HCT116 (cell line): Measurements from ENCODE around the gene FAM43B. TPM values are rescaled to one million over a fixed set of nuclear protein-coding genes. Genes with fewer than 3 reads are reported as not detected.

ENCODE experiments used
- ATAC-seq: fragments of 200-7000 bp; cut with Tn5 transposase; 2 replicates; pipeline ENCODE4 v1.9.1; 2020; ENCODE audit warnings: mild to moderate bottlenecking, moderate library complexity
- BruUV-seq: library from RNA; stranded (reverse); fragments of 400-500 nt; replicated peaks from 2 replicates; lab custom pipeline; 2021; lab: Mats Ljungman, UMichigan
- CTCF ChIA-PET: fragments of 300-600 bp; sonication (Branson Sonifier 250); formaldehyde crosslinking; loops from one replicate; lab custom pipeline; 2021; ENCODE audit warnings: antibody characterized with exemption; lab: Charles Lee
- POLR2A ChIA-PET: fragments of 300-600, 350-600 bp; sonication (Branson Sonifier 250); formaldehyde crosslinking; loops from one replicate; lab custom pipeline; 2021; ENCODE audit warnings: antibody characterized with exemption; lab: Charles Lee
- RAD21 ChIA-PET, 2 experiments: fragments of 300-600 bp; sonication (Branson Sonifier 250); formaldehyde crosslinking; loops; one replicate each; lab custom pipeline; 2023; ENCODE audit warnings: low total read pairs in 2 of 2; ENCODE audit not compliant: uncharacterized antibody in 2 of 2, unreplicated experiment in 2 of 2, low non-redundant PET in 1 of 2; lab: Charles Lee
- DNase-seq: peaks from one replicate; pipeline ENCODE4 v3.0.0-alpha.2; 2010; ENCODE audit warnings: low read depth, low spot score
- H2AFZ ChIP-seq: fragments of 200-600 bp; shearing (Covaris generic), sonication (generic); 2 replicates; pipeline ENCODE4 v1.6.1; 2017; ENCODE audit warnings: low read depth, mixed run types, mixed read lengths, antibody characterized with exemption, low read length; ENCODE audit not compliant: poor library complexity, severe bottlenecking
- H3K27ac ChIP-seq: 2 replicates; pipeline ENCODE4 v1.5.1; 2012; ENCODE audit warnings: low read depth, low read length
- H3K27me3 ChIP-seq: fragments of 200-600 bp; sonication (generic); 2 replicates; pipeline ENCODE4 v1.6.1; 2016; ENCODE audit warnings: mixed run types, low read length, mixed read lengths; ENCODE audit not compliant: insufficient read depth
- H3K36me3 ChIP-seq, 2 experiments: fragments of 200-500 bp in 1 of 2; fragments of 200-600 bp in 1 of 2; sonication (Bioruptor generic) in 1 of 2; sonication (generic) in 1 of 2; 2 replicates each; pipeline versions ENCODE4 v1.5.1 to v1.6.1; 2014 to 2016; ENCODE audit warnings: low read length in 2 of 2, inconsistent platforms in 1 of 2, mixed read lengths in 1 of 2, mixed run types in 1 of 2; ENCODE audit not compliant: insufficient read depth in 2 of 2, control insufficient read depth in 1 of 2
- H3K4me1 ChIP-seq, 2 experiments: fragments of 200-600 bp in 1 of 2; sonication (generic) in 1 of 2; 2 replicates each; pipeline versions ENCODE4 v1.5.1 to v1.6.1; 2012 to 2017; ENCODE audit warnings: low read length in 2 of 2, inconsistent platforms in 1 of 2, mild to moderate bottlenecking in 1 of 2, mixed read lengths in 1 of 2, mixed run types in 1 of 2, moderate library complexity in 1 of 2; ENCODE audit not compliant: insufficient read depth in 2 of 2, control insufficient read depth in 1 of 2
- H3K4me2 ChIP-seq: fragments of 200-600 bp; sonication (generic); 2 replicates; pipeline ENCODE4 v1.6.1; 2017; ENCODE audit warnings: mixed run types, low read length, mixed read lengths
- H3K4me3 ChIP-seq, 2 experiments: fragments of 200-600 bp in 1 of 2; sonication (generic) in 1 of 2; replicated peaks in 1 of 2; 2 replicates each; pipeline ENCODE4 v1.5.1; 2011 to 2016; ENCODE audit warnings: low read length in 2 of 2, control low read depth in 1 of 2, low read depth in 1 of 2, mild to moderate bottlenecking in 1 of 2, mixed read lengths in 1 of 2, mixed run types in 1 of 2
- H3K79me2 ChIP-seq: fragments of 200-600 bp; sonication (generic); 2 replicates; pipeline ENCODE4 v1.6.1; 2017; ENCODE audit warnings: mild to moderate bottlenecking, mixed run types, low read length, moderate library complexity, mixed read lengths; ENCODE audit not compliant: insufficient read depth
- H3K9ac ChIP-seq: fragments of 200-600 bp; sonication (generic); 2 replicates; pipeline ENCODE4 v1.6.1; 2016; ENCODE audit warnings: low read length, mixed read lengths
- H3K9me2 ChIP-seq: fragments of 200-600 bp; sonication (generic), shearing (Covaris generic); 2 replicates; pipeline ENCODE4 v1.6.1; 2017; ENCODE audit warnings: mixed run types, mild to moderate bottlenecking, moderate library complexity; ENCODE audit not compliant: insufficient read depth
- H3K9me3 ChIP-seq, 2 experiments: fragments of 200-500 bp in 1 of 2; fragments of 200-600 bp in 1 of 2; sonication (Bioruptor generic) in 1 of 2; sonication (generic) in 1 of 2; 2 replicates each; pipeline ENCODE4 v1.6.1; 2014 to 2017; ENCODE audit warnings: low read length in 2 of 2, mixed read lengths in 2 of 2, inconsistent platforms in 1 of 2, low read depth in 1 of 2, mild to moderate bottlenecking in 1 of 2, mixed run types in 1 of 2, moderate library complexity in 1 of 2; ENCODE audit not compliant: control insufficient read depth in 1 of 2, insufficient read depth in 1 of 2
- H4K20me1 ChIP-seq: fragments of 200-600 bp; sonication (generic), shearing (Covaris generic); 2 replicates; pipeline ENCODE4 v1.6.1; 2017; ENCODE audit warnings: mixed run types, mild to moderate bottlenecking, moderate library complexity; ENCODE audit not compliant: insufficient read depth
- CEBPB ChIP-seq: IDR thresholded peaks from 2 replicates; pipeline ENCODE4 v1.6.1; 2012; ENCODE audit warnings: low read depth
- EZH2 ChIP-seq: fragments of 200-600 bp; sonication (generic); IDR thresholded peaks from 2 replicates; pipeline ENCODE4 v1.6.1; 2017; ENCODE audit warnings: antibody characterized with exemption, mixed run types
- RAD21 ChIP-seq: IDR thresholded peaks from 2 replicates; pipeline ENCODE4 v1.6.1; 2012; ENCODE audit warnings: low read depth, mild to moderate bottlenecking
- intact Hi-C: fragments of 100-400 bp; cut with micrococcal nuclease; formaldehyde crosslinking; loops from 2 replicates; pipeline ENCODE4 v1.10.0; 2022
- total RNA-seq: library from RNA; stranded (reverse); gene quantifications from one replicate; pipeline ENCODE4 v1.2.1, GENCODE V29; 2021; ENCODE audit not compliant: unreplicated experiment
- TF ChIP-seq, protein P1 (sequence below), 3 experiments: fragments of 200-600 bp in 1 of 3; sonication (generic) in 1 of 3; IDR thresholded peaks in 2 of 3; conservative IDR thresholded peaks in 1 of 3; 2 replicates each; pipeline ENCODE4 v1.5.1; 2012 to 2017; ENCODE audit warnings: low read depth in 2 of 3, low read length in 2 of 3, antibody characterized with exemption in 1 of 3, borderline replicate concordance in 1 of 3, control low read depth in 1 of 3, mild to moderate bottlenecking in 1 of 3, mixed read lengths in 1 of 3, mixed run types in 1 of 3, moderate library complexity in 1 of 3; ENCODE audit not compliant: insufficient read depth in 1 of 3
- TF ChIP-seq, protein P2 (sequence below): IDR thresholded peaks from 2 replicates; pipeline ENCODE4 v1.6.1; 2011; ENCODE audit warnings: mild to moderate bottlenecking, low read length, moderate library complexity; ENCODE audit not compliant: insufficient replicate concordance; ENCODE audit errors: extremely low read depth

FAM43B gene
- total RNA-seq, 1 experiment from 2014 or later: not detected

DNA sequence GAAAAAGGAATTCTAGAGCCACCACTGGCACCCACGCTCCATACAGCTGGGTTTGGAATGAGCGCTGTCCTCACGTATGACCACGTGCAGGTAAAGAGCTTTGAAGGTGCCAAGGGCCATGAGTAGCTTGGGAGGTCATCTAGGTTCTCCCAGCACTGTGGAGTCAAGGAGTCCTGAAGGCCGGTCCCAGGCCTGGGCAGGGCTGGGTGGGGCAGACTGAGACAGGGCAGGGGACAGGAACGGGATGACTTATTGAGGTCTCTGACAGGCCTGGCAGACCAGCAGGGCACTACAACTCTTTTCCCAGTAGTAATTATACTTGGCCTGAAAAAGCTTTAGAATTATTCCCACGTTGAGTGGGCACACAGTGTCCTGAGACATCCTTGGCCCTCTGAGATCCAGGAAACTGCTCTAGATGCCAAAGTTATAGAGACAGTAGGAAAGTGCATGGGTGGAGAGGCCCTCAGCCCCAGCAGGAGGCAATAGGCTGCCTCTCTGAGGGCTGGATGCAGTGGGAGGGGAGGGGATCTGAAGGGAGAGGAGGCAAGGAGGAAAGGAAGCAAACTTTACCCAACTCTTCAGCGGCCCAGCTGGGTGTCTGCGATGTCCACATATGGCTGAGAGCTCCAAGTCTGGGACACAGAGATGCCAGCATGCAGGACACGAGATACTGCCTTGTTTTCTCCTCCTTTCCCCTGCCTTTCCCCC lies 34.7 kb downstream of the FAM43B start:
- Histone ChIP-seq H2AFZ (no peak overlapping the region), H3K9ac (no peak overlapping the region), H3K36me3 (no peaks in the 10 kb centered on the region), H3K27me3 (no peaks in the 10 kb centered on the region), H3K9me2 (no peaks in the 10 kb centered on the region), H3K79me2 (no peaks in the 10 kb centered on the region), H3K9me3 (no peaks in the 10 kb centered on the region), H3K4me2 (peak overlapping the region; percentile 99), H4K20me1 (no peaks in the 10 kb centered on the region), H3K27ac (no peak overlapping the region), H3K4me1 (peaks cover 23 to 47% of the 10 kb centered on the region in 2 experiments), H3K4me3 (no peak overlapping the region)
- ATAC-seq: no peak
- intact Hi-C loops: no loop called here
- ChIA-PET CTCF (interaction anchor here (1.0 to 2.9 kb wide), 4 partner anchors 12 to 46 kb away, joined by 4 to 21 read pairs (median 10); partner anchors contain the start of gene PINK1), POLR2A (interaction anchor here (1.3 kb wide), 1 partner anchor 47 kb away, joined by 3 read pairs; no protein-coding TSS in a partner anchor), RAD21 (no interaction called here)
- no TSS peak for BruUV-seq
- TF ChIP-seq, protein P1, sequence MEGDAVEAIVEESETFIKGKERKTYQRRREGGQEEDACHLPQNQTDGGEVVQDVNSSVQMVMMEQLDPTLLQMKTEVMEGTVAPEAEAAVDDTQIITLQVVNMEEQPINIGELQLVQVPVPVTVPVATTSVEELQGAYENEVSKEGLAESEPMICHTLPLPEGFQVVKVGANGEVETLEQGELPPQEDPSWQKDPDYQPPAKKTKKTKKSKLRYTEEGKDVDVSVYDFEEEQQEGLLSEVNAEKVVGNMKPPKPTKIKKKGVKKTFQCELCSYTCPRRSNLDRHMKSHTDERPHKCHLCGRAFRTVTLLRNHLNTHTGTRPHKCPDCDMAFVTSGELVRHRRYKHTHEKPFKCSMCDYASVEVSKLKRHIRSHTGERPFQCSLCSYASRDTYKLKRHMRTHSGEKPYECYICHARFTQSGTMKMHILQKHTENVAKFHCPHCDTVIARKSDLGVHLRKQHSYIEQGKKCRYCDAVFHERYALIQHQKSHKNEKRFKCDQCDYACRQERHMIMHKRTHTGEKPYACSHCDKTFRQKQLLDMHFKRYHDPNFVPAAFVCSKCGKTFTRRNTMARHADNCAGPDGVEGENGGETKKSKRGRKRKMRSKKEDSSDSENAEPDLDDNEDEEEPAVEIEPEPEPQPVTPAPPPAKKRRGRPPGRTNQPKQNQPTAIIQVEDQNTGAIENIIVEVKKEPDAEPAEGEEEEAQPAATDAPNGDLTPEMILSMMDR (IDR thresholded peaks at IDR 0.05 in 2 of 3, conservative IDR thresholded peaks at IDR 0.05 in 1 of 3; ENCODE audit: borderline replicate concordance in 1 of 3, insufficient read depth in 1 of 3, low read depth in 2 of 3, low read length in 2 of 3): 0 out of 6 replicates have a peak, but pooled peaks of 1 of the 3 experiments have one; percentile 16
- TF ChIP-seq RAD21 (peak; percentile 13; the same call in 1 of the 2 replicates), EZH2 (no peak), CEBPB (no peak)
- TF ChIP-seq, protein P2, sequence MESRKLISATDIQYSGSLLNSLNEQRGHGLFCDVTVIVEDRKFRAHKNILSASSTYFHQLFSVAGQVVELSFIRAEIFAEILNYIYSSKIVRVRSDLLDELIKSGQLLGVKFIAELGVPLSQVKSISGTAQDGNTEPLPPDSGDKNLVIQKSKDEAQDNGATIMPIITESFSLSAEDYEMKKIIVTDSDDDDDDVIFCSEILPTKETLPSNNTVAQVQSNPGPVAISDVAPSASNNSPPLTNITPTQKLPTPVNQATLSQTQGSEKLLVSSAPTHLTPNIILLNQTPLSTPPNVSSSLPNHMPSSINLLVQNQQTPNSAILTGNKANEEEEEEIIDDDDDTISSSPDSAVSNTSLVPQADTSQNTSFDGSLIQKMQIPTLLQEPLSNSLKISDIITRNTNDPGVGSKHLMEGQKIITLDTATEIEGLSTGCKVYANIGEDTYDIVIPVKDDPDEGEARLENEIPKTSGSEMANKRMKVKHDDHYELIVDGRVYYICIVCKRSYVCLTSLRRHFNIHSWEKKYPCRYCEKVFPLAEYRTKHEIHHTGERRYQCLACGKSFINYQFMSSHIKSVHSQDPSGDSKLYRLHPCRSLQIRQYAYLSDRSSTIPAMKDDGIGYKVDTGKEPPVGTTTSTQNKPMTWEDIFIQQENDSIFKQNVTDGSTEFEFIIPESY: no peak
- no peak for DNase-seq
